Colon (tissue), 2 donors: ENCODE data around the gene ATF3.

Experiments
- FAIRE-seq: peaks from 2 replicates; lab custom pipeline; 2012; peaks lifted over from hg19 to GRCh38; lab: Jason Lieb, UNC
- donor health status: control.
- donor health status: control.

ATF3 gene

DNA sequence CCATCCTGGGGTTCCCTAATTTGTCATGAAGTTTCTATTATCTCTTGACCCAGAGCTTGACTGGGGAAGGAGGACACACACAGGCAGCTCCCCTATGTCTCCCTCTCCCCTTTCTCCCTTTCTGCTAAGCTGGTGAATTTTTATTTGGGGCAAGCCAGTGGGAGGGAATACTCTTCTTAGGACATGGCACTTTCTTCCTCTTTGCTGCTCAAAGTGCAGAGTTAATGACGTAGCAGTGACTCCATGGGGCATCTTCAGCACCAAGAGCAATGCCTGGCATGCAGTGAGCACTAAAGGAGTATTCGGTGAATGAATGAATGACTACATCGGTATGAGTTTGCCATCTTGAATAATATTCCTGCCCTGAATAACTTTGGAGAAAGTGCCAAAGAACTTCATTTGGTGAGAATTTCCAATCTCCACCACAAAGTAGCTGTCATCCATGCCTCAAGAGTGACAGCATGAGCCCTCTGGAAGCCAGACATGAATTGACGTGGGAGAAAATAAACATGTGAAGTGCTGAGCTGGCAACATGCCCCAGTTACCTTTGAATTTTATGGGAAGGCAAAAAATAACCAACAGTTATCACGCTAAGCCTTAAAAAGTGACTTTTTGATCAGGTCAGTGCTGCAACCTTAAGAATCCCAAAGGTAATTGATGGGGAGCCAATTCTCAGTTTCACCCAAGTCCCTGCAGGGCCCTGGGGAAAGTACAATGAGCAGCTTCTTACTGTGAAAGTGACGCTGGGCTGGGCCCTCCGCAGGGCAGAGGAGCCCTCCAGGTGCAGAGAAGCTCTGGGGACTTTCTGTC is 22.1 kb upstream of the ATF3 start:
- FAIRE-seq = no peak

DNA sequence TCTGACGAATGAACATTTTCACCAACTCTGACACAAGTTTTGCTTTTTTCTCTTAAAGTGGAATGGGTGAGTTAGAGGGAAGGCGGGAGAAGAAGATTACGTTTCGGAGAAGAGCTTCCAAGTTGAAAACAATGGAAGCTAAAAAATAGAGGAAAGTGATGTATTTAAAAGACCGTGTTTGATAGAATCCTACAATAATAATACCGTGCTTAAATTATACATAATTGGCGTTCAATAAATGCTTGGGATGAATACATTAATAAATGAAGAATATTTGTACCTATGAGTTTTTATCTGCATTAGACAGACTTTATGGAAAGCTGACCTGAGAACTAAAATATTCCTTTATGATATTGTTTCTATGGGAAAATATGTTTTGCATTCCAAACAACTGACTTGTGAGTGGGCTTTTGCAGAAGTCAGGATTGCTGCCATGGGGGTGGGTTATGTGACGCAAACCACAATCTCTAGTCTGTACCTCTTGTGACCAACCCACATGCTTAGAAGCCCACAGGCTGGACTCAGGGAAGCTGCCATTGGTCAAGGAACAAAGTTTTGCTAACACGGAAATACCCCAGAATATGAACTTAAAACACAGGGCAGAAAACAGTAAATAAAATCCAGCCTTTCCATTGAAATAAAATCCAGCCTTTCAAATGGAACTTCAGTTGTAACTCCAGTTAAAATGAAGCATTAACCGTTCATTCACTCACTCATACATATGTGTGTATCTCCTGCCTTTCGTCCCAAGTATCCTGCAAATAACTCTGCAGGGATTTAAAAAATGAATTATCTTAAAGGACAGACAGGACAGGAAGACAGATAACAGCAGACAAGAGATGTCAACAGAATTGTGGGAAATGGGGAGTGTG is 21.3 kb upstream of the ATF3 start:
- FAIRE-seq = no peak

DNA sequence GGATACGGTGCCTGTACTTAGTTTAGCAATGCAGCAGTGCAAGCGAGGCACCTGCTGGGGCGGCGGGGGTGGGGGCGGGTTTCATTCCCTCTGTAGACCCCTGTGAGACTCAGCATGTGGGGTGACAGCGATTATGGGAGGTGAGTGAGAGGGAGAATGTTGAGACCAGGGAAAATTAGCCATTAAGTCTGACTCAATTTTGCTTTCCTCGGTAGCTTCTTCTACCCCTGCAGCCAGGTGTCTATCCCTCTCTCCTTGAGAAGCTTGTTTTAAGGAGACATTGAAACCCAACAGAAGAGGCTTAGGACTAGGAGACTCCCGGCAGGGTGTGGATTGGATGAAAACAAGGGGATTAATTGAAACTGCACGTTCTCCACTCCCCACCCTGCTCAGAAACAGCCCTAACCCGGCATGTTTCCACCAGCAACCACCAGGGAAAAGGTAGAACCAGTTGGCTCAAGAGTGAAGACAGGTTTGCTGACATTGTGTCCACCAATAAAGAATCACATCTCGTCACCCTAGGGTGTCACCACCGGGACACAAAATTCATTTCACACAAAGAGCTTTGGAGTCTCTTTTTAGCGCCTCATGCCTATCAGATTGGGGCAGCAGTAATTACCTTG is 20.6 kb upstream of the ATF3 start:
- FAIRE-seq = no peak

DNA sequence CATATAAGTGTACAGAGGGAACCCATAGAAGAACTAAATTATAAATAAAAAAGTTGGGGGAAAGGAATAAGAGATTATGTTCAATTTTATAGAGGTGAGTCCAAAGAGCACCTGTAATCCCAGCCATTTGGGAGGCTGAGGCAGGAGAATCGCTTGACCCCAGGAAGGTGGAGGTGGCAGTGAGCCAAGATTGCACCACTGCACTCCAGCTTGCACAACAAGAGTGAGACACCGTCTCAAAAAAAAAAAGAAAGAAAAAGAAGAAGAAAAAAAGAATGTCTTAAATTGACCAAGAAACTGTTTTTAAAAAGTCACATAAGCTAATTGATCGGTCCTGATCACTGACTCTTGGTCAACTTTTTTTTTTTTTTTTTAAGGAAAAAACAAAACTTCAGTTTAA is 19.1 kb upstream of the ATF3 start:
- no peak for FAIRE-seq

DNA sequence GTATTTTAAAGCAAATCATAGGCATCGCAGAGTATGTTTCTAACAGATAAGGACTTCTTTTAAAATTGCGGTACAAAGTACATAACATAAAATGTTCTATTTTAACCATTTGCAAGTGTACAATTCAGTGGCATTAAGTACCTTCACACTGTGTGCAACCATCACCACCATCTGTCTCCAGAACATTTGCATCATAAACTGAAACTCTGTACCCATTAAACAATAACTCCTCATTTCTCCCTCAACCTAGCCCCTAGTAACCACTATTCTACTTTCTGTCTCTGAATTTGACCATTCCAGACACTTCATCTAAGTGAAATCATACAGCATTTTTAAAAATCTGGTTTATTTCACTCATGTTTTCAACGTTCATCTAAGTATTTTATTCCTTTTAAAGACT is 16.6 kb upstream of the ATF3 start:
- no peak for FAIRE-seq

DNA sequence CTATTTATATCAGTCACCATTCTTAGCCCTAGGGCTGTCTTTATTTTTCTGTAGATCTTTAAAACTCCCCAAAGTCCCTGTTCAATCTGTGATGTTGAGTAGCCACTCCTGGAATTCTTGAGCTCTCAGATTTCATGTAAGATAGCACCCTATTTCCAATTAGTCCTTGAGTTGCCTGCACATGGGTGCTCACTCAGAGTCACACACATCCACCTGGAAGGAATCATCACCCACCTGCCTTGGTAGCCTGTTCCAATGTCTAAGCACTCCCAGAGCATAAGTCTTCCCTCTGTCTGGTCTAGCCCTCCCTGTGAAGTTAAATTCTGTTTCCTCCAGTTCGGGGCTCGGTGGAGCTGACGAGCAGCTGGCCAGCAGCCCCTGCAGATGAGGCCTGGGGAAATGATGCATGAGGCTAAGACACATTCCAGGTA is 14.7 kb upstream of the ATF3 start:
- FAIRE-seq = no peak

DNA sequence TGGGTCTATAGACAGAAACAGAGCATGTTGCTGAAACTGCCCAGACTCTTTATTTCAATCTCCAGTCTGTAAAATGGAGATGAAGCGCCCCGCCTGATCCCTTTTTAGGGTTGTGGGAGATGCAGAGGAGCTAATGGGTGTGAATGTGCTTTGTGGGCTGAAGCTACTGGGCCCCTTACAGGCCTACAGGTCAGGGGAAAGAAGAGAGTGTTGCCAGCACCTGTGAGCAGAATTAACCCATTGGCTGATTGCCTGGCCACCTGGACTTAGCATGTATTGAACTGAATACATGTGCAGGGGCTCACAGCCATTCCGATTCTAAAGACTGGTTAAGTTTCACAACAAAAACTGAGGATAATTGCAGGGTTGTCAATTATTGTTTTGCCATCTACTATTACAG is 13.9 kb upstream of the ATF3 start:
- FAIRE-seq = no peak

DNA sequence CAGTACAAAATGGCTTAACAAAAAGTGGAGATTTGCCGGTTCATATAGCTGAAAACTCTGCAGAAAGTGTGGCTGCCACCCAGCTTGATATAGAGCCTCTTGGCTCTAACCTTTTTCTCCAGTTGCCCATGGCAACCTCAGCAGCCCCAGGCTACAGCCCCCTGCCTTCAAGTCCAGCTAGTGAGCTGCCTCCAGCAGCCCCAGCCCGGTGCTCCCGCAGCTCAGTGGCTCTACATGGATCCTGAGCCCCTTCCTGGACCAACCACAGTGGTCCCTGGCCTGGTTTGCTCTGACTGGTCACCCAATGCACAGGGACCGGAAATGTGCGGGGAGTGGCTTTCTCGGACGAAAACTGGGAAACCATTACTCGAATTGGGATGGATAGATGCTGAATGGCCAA is 13.3 kb upstream of the ATF3 start:
- no peak for FAIRE-seq

DNA sequence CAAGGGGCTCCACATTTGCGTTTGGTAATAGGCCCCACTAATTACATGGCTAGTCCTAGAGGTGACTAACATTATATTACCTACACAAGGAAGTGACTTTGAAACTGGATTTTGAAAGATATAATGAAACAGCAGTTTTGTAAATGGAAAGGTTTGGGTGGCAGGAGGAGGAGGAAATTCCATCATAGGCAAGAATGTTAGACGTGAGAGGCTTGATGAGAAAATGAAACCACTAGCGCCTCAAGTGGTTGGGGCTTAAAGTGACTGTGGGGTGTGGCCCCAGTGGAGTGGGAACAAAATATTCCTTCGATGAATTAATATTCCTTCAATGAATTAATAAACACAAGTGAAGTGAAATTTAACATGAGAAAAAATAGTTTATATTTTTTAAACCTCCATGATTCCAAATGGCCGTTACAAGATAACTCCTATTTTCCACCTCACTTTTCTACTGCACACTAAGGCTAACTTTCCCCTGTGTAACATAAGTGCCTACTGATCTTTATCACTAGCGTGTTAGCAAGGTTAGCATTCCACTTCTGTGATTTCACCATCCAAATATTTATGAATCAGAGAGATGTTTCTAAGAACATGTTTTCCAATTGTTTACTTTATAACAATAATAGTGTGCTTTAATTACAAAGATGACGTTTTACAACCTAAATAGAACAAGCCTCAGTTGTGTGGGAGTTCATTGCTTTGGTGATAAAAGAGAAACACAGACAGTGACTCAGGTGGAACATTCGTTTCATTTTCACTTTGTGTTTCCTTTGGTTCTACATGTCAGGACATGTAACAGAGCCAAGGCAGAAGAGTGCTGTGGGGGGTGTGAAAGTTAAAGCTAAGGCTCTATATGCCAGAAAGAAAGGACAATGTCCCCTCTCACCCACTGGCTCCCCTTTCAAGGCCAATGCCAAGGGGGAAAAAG is 12.5 kb upstream of the ATF3 start:
- FAIRE-seq = peak; percentile 86

DNA sequence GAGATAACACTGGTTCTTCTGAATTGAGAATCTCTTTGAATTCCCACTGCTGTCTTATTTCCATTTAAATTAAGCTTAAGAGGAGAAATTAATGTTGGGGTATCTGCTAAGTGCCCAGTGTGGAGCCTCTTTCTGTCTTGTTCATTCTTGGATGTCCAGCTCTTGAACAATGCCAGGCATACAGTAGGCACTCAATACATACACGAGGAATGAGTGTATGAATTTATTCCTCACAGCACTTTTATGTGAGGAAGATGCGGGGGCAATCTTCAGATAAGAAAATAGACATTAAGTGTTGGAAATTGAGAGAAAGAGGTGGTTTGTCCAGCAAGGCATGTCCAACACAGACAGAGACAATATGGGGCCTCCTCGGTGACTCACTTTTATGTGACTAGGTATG is 11.8 kb upstream of the ATF3 start:
- FAIRE-seq = no peak

DNA sequence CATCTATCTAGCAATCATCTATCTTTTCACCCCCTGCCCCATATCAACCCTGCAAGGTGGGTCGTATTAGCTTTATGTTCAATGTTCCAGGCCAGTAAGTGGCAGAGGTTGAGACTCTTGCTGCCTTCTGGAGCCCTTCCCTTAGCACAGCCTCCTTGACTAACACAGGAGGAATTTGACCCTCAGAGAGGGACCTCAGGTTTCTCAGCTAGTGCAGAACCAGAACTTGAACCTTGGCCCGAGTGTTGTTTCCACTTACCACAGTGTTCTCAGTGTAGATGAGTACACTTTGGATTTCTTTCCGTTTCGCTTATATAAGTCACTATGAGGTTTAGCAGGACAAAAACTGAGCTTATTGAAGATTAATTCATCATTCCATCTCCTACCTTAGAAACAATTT is 11.1 kb upstream of the ATF3 start:
- no peak for FAIRE-seq

DNA sequence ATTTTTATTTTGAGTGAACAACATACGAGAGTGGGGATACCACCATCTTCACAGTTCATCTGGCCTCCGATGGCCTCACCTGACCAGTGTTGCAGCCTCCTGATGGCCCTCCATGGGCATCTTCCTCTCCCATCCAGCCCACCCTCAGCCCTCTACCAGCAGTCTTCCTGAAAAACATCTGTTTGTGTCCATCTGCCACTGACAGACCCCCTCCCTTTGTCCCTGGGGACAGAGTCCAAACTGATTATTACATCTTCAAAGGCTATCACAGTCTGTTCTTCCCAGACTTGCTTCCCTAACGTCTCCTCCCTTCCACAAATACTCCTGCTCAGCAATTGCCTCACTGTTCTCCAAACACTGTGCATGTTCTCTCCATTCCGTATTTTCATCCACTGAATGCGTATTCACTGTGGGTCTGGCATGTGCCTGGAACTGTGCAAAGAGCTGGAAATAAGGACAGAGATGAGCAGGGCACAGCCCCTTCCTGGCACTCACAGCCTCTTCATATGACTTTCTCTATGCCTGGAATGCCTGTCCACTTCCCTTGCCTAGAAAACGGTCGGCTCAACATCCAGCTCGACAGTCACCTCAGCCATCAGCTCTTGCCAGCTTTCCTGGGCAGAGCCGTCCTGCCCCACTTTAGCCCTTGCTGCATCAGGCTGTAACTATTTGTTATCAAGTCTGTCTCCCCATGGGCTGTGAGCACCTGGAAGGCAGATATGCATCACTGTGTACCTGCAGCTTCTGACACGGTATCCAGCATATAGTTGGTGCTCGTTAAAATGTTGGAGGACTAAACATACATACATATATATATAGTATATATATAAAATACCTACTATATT is 8.3 kb upstream of the ATF3 start:
- FAIRE-seq = no peak

DNA sequence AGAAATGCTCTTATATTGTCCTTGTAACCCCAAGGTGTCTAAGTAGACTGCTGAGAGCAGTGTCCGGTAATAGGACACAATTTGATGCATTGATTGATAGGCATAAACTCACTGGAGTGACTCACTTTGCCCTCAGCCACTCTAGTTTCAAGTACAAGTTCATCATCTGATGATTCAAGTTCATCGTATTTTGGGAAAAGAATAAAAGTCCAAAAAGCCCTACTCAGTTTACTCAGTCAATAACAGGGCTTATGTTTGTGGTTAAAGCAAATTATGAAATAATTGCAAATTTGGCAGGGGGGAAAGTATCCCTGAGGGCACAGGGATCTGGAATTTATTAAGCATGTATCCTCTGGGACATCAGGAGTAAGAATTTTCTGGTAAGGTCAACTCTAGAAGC is 7.6 kb upstream of the ATF3 start:
- no peak for FAIRE-seq

DNA sequence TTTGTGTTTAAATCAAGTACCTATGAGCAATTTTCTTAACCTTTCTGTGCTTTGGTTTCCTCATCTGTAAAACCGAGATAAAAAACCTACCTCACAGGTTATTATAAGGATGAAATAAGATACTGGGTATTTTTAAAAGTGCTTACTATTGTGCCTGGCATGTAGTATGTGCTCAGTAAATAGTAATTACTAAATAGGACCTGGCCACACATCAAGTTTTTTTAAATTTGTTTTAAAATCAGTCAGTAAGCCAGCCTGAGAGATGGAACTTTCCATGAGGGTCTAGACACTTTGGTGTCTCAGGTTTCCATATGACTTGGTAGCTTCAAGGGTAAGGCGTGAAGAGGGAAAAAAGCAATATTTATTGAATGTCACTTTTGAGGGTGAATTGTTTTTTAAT is 7.0 kb upstream of the ATF3 start:
- no peak for FAIRE-seq

DNA sequence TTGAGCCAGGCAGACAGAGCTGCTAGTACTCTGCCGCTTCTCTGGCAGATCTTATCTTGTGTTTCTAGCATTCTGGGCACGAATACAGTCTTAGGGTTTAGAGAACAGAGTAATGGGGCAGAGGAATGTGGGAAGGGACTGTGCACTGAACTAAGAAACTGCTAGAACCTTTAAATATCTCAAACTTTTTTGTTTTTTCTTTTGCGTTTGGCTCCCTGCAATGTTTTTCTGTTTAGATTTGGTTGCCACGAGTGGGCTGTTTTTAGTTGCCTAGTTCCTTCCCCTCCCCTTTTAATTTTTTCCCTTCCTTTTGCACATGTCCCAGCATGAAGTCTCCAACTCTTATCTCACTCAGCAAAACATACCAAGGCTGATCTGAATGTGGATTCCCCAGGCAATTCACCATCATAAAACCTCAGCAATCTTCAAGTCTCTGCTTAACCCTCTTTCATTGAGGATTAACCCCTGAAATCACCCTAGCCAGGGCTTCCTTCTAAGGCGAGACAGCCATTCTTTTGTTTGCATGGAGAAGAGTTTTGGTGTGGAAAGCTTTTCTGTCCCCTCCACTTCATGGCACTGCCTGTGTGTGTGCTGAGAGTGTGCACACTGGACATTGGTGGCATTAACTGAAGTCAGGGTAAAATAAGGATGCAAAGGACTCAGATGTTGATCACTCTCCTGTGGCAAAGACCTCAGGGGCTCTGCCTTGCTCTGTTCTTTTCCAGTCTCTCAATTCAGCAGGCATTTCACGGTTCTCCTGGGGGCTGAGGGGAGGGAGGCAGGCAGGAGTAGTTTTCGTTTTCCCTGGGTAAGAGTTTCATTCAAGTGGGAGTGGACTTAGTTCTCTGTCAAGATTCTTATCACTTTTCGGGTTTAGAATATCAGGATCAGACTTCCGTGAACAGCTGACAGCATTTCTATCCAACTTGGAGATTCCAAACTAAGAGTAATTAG is 2.8 kb upstream of the ATF3 start:
- FAIRE-seq = no peak

DNA sequence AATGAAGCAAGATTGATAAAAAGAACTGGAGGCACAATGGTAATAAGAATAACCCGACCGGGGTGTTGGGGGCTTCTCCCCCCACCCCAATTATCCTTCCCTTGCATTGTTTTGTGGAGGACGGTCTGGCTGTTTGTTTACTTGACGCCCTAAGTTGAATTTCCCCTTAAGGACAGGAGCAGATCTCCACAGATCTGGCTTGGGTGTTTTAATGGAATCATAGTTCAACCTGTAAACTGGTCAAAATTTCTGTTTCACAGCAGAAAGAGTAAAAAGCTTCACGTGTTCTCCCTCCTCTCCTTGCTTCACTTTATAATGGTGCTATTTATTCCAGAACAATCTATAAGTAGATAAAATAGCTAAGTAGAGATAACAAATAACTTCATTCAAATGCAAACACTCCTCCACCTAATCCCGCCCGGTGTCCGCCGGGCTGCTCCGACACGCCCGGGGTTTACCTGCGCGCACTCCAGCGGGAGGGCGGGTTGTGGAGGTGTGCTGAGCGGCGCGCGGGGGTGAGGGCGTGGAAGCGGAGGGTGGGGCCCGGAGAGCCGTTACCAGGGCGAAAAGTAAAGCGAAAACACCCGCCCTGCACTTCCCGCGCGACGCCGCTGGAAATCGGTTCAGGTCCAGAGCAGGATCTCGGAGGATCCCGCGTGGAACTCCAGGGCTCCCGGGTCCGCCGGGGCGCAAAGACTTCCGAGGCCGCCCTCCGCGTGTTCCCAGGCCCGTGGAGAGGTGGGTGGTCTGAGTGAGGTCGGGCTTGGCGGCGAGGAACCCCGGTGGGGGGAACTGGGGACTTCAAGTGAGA is 2.0 kb upstream of the ATF3 start:
- FAIRE-seq = no peak

DNA sequence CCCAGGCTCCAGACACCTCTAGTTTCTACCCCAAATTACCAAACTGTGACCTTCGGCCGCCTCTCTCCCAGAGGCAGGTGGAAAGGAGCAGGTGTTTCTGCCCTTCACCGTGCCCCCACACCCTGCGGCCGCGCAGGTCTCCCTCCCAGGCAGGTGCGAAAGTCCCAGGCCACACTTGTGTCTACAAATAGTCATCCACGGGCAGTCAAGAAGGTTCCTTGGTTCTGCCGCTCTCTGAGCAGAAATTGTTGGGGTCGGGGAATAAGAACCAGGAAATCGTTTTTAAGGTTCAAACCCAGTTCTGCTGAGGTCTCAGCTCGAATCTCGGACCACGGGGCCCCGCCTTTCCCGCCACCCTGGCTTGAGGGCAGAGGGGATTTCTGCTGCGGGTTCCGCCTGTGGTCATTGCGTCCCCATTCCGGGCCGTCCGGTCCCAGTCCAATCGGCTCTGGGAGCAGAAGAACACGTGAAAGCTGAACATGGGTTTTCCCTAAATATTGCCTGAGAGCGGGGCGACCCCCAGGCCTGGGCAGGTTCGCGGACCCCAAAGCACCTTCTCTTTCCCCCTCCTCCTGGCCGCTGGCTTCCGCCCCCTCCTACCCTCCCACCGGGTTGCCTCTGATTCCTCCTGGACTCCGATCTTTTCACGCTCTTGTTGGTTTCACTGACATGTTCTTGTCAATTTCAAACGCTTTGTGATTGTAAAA is 1.2 kb upstream of the ATF3 start:
- no peak for FAIRE-seq

DNA sequence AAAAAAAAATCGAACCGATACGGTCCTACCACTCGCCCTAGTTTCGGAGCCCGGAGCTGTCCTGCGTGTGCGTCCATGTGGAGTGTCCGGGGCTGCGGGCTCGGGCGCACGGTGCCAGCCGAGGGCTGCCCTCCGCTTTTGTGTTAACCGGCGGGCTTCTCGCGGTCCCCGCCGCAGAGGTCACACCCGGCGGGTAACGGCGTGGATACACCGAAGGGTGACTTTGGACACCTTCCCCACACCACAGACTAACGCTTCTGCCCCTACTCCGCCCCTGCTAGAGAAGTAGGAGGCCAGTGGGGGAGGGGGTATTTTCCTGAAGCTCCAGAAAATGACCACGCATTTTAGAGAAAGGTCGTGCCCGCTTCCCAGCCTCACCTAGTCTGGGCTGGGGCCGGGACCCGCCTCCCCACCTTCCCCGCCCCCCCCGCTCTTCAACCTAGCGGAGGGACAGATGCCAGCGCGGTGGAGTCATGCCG is 609 bp upstream of the ATF3 start:
- FAIRE-seq = no peak
